ENCODE measurements around the gene AGA.

Gene AGA

GRCh38 chr4:177408023-177408422 is 34.2 kb downstream of the AGA start:
- Histone ChIP-seq H3K9me3 (no peaks in the 10 kb centered on the region), H3K27me3 (no peaks in the 10 kb centered on the region), H3K4me1 (no peaks in the 10 kb centered on the region), H3K4me3 (ENCODE audit: low read depth, low read length) (no peak overlapping the region), H3K36me3 (no peaks in the 10 kb centered on the region)
- no peak for DNase-seq
- TF ChIP-seq, protein P1, sequence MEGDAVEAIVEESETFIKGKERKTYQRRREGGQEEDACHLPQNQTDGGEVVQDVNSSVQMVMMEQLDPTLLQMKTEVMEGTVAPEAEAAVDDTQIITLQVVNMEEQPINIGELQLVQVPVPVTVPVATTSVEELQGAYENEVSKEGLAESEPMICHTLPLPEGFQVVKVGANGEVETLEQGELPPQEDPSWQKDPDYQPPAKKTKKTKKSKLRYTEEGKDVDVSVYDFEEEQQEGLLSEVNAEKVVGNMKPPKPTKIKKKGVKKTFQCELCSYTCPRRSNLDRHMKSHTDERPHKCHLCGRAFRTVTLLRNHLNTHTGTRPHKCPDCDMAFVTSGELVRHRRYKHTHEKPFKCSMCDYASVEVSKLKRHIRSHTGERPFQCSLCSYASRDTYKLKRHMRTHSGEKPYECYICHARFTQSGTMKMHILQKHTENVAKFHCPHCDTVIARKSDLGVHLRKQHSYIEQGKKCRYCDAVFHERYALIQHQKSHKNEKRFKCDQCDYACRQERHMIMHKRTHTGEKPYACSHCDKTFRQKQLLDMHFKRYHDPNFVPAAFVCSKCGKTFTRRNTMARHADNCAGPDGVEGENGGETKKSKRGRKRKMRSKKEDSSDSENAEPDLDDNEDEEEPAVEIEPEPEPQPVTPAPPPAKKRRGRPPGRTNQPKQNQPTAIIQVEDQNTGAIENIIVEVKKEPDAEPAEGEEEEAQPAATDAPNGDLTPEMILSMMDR (IDR thresholded peaks at IDR 0.05; ENCODE audit: low read depth, low read length), result no peak

GRCh38 chr4:177405508-177405907 is 36.7 kb downstream of the AGA start:
- TF ChIP-seq, protein P1 (IDR thresholded peaks at IDR 0.05; ENCODE audit: low read depth, low read length), result no peak
- no peak for DNase-seq
- no peaks in the 10 kb centered on the region for H3K4me1 ChIP-seq

DNA sequence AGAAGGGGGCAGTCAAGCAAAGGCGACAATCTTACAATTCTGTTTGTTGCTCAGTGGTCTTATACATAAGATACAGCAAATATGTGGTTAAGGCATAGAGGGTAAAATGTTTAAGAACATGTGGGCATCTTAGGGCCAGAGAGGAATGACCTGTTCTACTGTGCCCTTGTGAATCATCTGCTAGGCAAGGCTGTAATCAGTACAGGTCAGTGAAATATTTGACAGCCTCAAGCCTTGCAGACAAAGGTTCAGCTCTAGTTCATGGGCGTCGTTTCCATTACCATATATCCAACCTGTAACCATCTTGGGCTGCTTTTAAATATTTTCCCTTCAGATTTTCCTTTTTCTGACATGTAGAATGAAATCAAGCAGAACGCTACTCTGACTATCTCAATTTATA is 37.3 kb downstream of the AGA start:
- TF ChIP-seq, protein P1 (IDR thresholded peaks at IDR 0.05; ENCODE audit: low read depth, low read length), result no peak
- no peak for DNase-seq
- Histone ChIP-seq H3K4me3 (ENCODE audit: low read depth, low read length) (no peak overlapping the region), H3K4me1 (no peaks in the 10 kb centered on the region), H3K9me3 (no peaks in the 10 kb centered on the region), H3K36me3 (no peaks in the 10 kb centered on the region), H3K27me3 (no peaks in the 10 kb centered on the region)

More at GRCh38 chr4:177405508-177405907, 36.7 kb downstream of the AGA start:
- H3K4me3 ChIP-seq (ENCODE audit: low read depth, low read length), result no peak overlapping the region
- H3K36me3 ChIP-seq, result no peaks in the 10 kb centered on the region
- no peaks in the 10 kb centered on the region for H3K9me3 ChIP-seq
- H3K27me3 ChIP-seq, result no peaks in the 10 kb centered on the region

DNA sequence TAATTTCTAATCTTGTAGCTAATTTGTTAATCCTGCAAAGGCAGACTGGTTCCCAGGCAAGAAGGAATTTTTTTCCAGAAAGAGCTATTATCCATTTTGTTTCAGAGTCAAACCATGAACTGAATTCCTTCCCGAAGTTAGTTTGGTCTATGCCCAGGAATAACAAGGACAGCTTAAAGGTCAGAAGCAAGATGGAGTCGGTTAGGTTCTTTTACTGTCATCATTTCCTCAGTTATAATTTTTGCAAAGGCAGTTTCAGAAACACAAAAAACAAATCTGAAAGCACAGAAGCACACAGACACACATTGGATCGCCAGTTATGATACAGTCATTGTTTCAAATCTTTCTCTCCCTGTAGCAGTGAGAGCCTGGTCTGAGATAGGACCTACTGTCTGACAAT is 37.9 kb downstream of the AGA start:
- no peak for DNase-seq
- H3K9me3 ChIP-seq, result no peaks in the 10 kb centered on the region
- no peaks in the 10 kb centered on the region for H3K27me3 ChIP-seq

GRCh38 chr4:177403746-177404145 is 38.5 kb downstream of the AGA start:
- no peaks in the 10 kb centered on the region for H3K36me3 ChIP-seq
- H3K4me3 ChIP-seq (ENCODE audit: low read depth, low read length), result no peak overlapping the region
- TF ChIP-seq, protein P1 (IDR thresholded peaks at IDR 0.05; ENCODE audit: low read depth, low read length), result no peak
- H3K4me1 ChIP-seq, result no peaks in the 10 kb centered on the region
- H3K9me3 ChIP-seq, result no peaks in the 10 kb centered on the region
- H3K27me3 ChIP-seq, result no peaks in the 10 kb centered on the region
- no peak for DNase-seq

More for the DNA sequence above, 37.9 kb downstream of the AGA start:
- TF ChIP-seq, protein P1 (IDR thresholded peaks at IDR 0.05; ENCODE audit: low read depth, low read length), result no peak
- Histone ChIP-seq H3K4me3 (ENCODE audit: low read depth, low read length) (no peak overlapping the region), H3K36me3 (no peaks in the 10 kb centered on the region), H3K4me1 (no peaks in the 10 kb centered on the region)

DNA sequence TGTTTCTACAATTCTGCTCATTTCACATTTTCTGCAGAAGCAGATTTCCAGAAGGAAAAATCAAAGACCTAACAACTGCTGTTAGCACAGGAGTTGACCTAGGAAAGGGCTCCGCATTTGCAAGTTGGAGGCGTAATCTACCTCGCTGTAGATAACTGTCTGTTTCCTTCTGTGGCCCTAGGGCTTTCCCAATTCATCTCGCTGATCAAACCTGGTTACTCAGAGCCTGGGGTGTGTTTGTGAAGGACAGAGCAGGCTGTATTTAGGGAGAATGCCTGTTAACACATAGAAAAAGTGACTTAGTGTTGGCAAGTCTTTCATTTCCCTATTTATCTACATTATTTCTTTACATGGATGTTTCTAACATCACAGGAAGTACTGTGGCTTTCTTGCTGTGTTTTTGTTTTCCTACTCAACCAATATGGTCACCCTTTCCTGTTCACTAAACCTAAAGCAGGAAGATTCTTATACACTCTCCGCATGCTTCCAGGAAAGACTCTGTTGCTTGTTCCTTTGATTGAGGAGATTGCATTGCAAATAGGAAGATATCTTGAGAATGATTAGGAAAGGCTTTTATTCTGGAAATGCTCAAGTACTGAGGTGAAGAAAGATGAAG is 40.5 kb downstream of the AGA start:
- Histone ChIP-seq H3K9me3 (no peaks in the 10 kb centered on the region), H3K27me3 (no peaks in the 10 kb centered on the region), H3K4me3 (ENCODE audit: low read depth, low read length) (no peak overlapping the region), H3K36me3 (no peaks in the 10 kb centered on the region), H3K4me1 (no peaks in the 10 kb centered on the region)
- no peak for DNase-seq
- TF ChIP-seq, protein P1 (IDR thresholded peaks at IDR 0.05; ENCODE audit: low read depth, low read length), result no peak

All from BE2C (cell line).